Lung microvascular endothelial cell (primary cell): ENCODE results near the gene MTRF1. TPM values are rescaled to one million over a fixed set of nuclear protein-coding genes. Genes with fewer than 3 reads are reported as not detected.
"Not testable (repeated sequence)": the region's sequence is repeated elsewhere in the genome, so short reads cannot be mapped to it uniquely, and the experiment has no call there.

ENCODE experiments used
- DNase-seq, 2 donors: peaks; one replicate each; pipeline versions ENCODE4 v3.0.0 to v3.0.0-alpha.2; 2010; ENCODE audit warnings: low read depth in 2 of 2
- total RNA-seq: library from RNA; depleted of rRNA; stranded (reverse); fragments of >200 nt; gene quantifications from 2 replicates; pipeline ENCODE4 v1.2.1, GENCODE V29; 2014

The MTRF1 gene
- total RNA-seq, 1 donor from 2014 or later: 11.1 TPM

GRCh38 chr13:41178040-41178439, 85.3 kb downstream of the MTRF1 start:
- DNase-seq: peak; percentile 17 to 36

- no peak for DNase-seq
Observed at GRCh38 chr13:41177616-41178015, 85.8 kb downstream of the MTRF1 start.

GRCh38 chr13:41175576-41175975, 87.8 kb downstream of the MTRF1 start:
- DNase-seq: not testable (repeated sequence)

Other genes starting within 250 kb of the MTRF1 start
- gene ELF1, start 244.3 kb downstream of the MTRF1 start, total RNA-seq: 61.9 and 80.8 TPM in 2 replicates
- gene WBP4, start 202.1 kb downstream of the MTRF1 start, total RNA-seq: 5.0 and 6.9 TPM in 2 replicates
- gene KBTBD6, start 130.8 kb downstream of the MTRF1 start, total RNA-seq: 5.9 and 9.5 TPM in 2 replicates
- 4.6 and 7.5 TPM in 2 replicates for gene KBTBD7, start 69.0 kb downstream of the MTRF1 start, total RNA-seq
- 3.5 and 4.6 TPM in 2 replicates for gene NAA16, start 47.7 kb upstream of the MTRF1 start, total RNA-seq
- 27.6 and 144 TPM in 2 replicates for gene RGCC, start 194.0 kb upstream of the MTRF1 start, total RNA-seq